GM19463 (cell line): ENCODE results near the gene EPHA10.

ENCODE experiments used
- ATAC-seq: cut with Tn5 transposase; IDR thresholded peaks from one replicate; pipeline ENCODE4 v1.9.1; 2021; ENCODE audit warnings: mild to moderate bottlenecking, moderate library complexity; ENCODE audit not compliant: unreplicated experiment

Gene EPHA10

DNA sequence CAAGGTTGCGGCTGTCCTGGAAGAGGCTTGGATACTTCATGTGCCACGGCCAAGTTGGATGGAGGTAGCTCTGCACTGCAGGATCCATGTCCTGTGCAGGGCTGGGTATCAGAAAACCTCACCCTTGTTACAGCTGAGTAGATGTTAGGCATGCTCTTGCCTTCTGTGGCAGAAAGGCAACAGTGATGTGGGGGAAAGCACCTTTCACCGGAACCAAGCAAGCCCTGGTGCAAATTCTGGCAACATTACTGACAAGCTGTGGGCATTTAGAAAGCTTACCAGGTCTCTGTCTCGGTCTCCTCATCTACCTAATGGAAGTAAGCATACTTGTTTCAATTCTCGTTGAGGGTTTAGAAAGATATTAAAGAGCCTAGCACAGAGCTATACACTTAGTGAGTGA, 87.1 kb downstream of the EPHA10 start:
- no peak for ATAC-seq

DNA sequence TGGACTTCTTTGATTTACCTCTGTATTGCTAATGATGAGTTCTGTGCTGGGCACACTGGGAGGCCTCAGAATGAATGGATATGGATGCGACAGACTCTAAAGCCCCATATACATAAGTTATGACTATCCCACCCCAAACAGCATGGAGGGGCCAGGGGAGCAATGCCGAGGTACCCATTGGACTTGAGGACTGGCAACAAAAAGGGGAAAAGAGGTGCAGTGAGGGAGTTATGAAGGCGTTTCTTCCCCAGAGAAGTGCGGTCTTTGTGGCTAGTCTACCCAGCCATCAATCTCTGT, 87.8 kb downstream of the EPHA10 start:
- ATAC-seq, result no peak

DNA sequence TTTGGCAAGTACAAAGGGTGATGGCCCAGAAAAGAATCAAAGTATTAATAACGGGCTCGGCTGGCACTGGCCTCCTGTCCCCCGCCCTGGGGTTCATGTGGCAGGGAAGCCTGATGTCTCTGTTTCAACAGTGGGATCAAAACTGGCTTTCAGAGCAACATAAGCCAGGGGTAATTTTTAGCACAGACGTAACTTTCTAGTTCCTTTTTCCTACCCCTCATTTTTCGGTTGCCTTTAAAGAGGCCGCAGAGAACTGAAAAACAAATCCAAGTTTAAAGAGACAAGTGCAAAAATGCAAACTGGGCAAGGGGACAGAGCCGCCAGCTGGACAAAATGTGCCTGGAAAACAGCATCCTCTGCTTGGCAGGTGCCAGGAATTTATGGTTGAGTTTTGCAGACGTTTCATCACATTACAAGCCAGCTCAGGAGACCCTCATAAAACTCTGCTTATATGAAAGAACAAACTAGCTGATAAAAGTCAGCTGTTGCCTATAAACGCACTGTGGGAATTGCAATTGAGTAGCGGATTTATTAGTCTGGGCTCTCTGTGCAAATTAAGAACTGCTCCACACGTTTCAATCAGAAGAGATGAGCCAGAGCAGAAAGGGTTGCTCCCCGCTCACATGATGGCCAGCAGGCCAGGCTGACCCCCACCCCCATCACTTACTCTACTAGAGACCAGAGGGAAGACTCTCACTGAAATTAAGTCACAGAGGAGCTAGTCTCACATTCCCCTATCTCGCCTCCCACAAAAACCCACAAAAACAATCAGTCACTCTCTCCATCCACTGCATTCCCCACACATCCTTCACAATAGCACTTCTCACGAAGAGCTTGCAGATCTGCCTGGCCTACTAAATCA, 88.4 kb downstream of the EPHA10 start:
- no peak for ATAC-seq

DNA sequence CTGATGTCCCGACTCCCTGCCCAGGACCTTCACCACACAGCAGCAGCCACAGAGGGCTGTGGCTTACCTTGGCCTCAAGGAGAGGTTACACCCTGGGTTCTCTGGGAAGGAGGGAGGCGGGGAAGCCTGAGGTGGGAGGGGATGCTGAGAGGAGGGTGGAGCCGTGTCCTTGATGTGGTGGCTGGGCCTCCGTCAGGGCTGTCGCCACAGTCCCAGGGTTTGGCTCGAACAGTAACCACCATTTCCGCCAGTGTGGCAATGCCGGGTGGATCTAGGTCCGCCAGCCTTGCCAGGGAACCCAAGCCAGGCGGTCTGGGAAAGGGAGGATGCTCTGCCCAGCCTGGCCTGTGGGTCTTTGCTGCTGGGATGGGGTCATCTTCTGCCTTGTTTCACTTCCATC, 91.0 kb downstream of the EPHA10 start:
- no peak for ATAC-seq

DNA sequence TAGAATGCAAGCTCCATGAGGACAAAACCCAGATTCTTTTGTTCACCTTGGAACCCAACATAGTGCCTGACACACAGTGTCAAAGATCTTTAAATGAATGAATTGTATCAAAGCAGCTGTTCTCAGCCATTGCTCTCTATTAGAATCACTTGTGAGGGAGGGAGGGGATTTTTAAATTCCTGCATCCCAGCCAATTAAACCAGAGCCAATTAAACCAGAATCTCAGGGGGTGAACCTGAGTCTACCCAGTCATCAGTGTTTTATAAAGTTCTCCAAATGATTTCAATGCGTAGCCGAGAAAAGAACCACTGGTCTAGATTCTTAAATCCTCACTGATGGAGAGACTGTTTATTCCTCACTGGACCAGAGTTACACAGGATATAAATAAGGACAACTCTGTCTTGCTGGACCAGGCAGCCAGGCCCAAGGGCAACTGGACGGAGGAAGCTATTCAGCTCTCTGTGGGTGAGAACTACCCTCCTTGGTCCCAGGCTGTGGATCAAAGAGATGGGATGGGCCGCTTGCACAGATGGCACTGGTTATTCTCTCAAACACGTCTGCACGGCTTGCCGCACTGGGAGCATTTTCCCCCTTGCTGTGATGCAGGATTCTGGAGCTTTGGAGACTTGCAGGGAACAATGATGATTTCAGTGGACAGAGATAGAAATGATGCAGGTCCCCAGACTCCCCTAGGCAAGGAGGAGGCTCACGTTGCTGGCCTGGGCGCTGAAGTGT, 92.6 kb downstream of the EPHA10 start:
- ATAC-seq, result no peak

DNA sequence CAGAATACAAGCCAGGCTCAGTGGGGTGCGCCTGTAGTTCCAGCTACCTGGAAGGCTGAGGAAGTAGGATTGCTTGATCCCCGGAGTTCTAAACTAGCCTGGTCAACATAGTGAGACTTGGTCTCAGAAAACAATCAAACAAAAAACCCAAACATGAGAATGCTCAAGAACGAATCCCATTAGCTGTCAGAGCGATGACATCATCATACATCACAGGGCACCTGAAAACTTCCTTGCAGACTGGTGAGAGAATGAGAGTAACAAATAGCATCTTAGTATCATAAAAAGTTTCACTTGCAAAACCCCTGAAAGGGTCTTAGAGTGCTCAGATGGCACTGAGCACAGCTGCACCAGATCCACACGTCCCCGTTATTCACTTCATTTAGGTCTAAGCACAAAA, 93.7 kb downstream of the EPHA10 start:
- no peak for ATAC-seq

DNA sequence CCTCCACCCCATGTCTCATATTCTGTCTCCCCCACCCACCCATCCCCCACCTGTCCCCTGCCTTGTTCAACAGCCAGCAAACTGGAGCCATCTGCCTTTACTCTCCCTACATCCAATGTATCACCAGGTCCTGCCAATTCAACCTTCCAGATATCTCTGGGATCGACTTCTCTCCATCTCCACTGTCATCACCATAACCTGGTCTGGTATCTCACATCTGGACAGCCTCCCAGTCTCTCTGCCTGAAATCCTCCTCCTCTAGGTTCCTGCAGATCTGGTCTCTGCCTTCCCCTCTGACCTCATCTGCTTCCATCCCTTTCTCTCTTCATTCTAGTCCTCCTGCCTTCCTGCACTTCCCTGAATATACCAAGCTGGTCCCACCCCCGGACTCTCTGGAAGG, 94.8 kb downstream of the EPHA10 start:
- no peak for ATAC-seq

DNA sequence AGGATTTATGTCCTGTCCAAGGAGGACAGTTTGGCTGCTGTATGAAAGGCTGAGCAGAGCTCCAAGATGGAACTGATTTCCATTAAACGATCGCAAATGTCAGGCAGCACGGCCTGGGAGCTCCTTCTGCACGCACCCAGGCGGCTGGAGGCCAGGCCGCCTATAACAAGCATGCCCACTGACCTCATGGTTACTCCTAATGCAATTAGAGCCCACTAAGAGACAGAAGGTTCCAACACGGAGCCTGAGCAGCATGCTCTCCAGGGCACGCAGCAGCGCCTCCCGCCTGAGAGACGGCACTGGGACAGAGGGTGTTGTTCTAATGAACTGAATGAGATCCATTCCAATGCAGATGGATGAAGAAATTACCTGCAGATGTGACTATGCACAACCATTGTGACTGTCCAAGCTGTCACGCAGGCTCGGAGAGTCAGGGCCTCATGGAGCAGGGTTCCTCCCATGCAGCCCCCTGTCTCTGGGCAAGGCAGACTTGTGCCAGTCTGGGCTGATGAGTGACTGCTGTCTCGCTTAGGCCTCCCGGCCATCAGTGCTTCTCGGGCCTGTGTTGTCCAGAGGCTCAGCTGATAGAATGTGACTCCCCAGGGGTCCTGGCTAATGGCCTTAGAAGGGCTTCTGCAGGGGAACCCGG, 97.8 kb downstream of the EPHA10 start:
- ATAC-seq, result no peak

DNA sequence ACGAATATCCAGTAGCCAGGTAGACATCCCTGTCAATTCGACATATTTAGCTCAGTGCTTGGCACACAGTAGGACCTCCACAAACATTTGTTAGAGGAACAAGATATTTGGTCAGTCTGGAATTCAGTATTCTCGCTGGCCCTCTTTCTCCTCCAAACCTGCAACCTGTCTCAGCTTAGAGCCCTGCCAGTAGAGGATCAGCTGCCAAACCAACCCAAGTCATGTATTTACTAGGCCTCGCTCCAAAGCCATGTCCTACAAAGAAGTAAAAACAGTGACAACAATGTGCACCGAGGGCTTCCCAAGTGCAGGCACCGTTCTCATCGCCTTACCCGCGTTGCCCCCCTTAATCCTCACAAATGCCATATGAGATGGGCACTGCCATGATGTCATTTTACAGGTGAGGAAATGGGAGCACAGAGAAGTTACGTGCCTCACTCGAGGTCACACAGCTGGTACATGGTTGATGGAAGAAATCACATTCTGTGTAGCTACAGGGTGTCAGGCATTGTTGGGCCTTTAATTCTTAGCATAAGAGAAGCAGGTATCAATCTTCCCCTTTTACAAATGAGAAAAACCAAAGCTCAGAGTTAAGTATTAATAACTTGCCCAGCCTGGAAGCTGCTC, 98.6 kb downstream of the EPHA10 start:
- ATAC-seq, result no peak
